Naive B cell (primary cell): ENCODE results near the gene KCNK4. TPM values are rescaled to one million over a fixed set of nuclear protein-coding genes. Genes with fewer than 3 reads are reported as not detected.

Experiments
- ATAC-seq, 2 donors: fragments of 150-1000 bp; cut with Tn5 transposase; 2 replicates each; pipeline ENCODE4 v1.10.0; 2021; ENCODE audit warnings: low read depth in 2 of 2, mild to moderate bottlenecking in 2 of 2, moderate library complexity in 2 of 2
- DNase-seq: peaks from one replicate; pipeline ENCODE4 v3.0.0; 2022
- H3K27ac Mint-ChIP-seq, 6 donors: one replicate each; pipeline ENCODE4 v1.8.0; 2020 to 2022; ENCODE audit warnings: mild to moderate bottlenecking in 6 of 6, mixed read lengths in 6 of 6, moderate library complexity in 5 of 6, inconsistent platforms in 2 of 6
- H3K27me3 Mint-ChIP-seq, 3 donors: one replicate each; pipeline ENCODE4 v1.8.0; 2021 to 2022; ENCODE audit warnings: mixed read lengths in 3 of 3, mild to moderate bottlenecking in 1 of 3
- H3K36me3 Mint-ChIP-seq, 2 donors: one replicate each; pipeline ENCODE4 v1.8.0; 2020 to 2022; ENCODE audit warnings: mixed read lengths in 2 of 2, inconsistent platforms in 1 of 2, mild to moderate bottlenecking in 1 of 2
- H3K4me1 Mint-ChIP-seq, 3 donors: one replicate each; pipeline ENCODE4 v1.8.0; 2020 to 2022; ENCODE audit warnings: mixed read lengths in 3 of 3, inconsistent platforms in 1 of 3, mild to moderate bottlenecking in 1 of 3, moderate library complexity in 1 of 3
- H3K4me3 Mint-ChIP-seq, 8 donors: one replicate each; pipeline ENCODE4 v1.8.0; 2020 to 2022; ENCODE audit warnings: mild to moderate bottlenecking in 8 of 8, mixed read lengths in 8 of 8, moderate library complexity in 8 of 8, inconsistent platforms in 2 of 8
- H3K9me3 Mint-ChIP-seq, 7 donors: one replicate each; pipeline ENCODE4 v1.8.0; 2020 to 2022; ENCODE audit warnings: mixed read lengths in 7 of 7, mild to moderate bottlenecking in 5 of 7, inconsistent platforms in 2 of 7, moderate library complexity in 1 of 7
- polyA plus RNA-seq, 6 donors: library from polyadenylated mRNA; unstranded; fragments of 300-500 nt; fragmentation: Illumina TruSeq; gene quantifications; one replicate each; pipeline ENCODE4 v1.2.3, GENCODE V29; 2021; ENCODE audit warnings: low read depth in 6 of 6

The KCNK4 gene
- polyA plus RNA-seq, 6 donors from 2014 or later, result not detected

- H3K4me3 Mint-ChIP-seq, result no peak overlapping the region
- H3K27me3 Mint-ChIP-seq, result no peaks in the 10 kb centered on the region
- H3K27ac Mint-ChIP-seq, result no peak overlapping the region
- H3K36me3 Mint-ChIP-seq, result peaks cover 0 to 7% of the 10 kb centered on the region in 2 donors
- DNase-seq, result no peak
- H3K4me1 Mint-ChIP-seq, result peaks cover 0 to 6% (median 0%) of the 10 kb centered on the region in 3 donors
- no peak for ATAC-seq
- H3K9me3 Mint-ChIP-seq, result no peaks in the 10 kb centered on the region
Measured at GRCh38 chr11:64258946-64259532, 32.1 kb upstream of the KCNK4 start.

- no peak overlapping the region for H3K4me3 Mint-ChIP-seq
- no peak overlapping the region for H3K27ac Mint-ChIP-seq
- H3K4me1 Mint-ChIP-seq, result peaks cover 0 to 6% (median 0%) of the 10 kb centered on the region in 3 donors
- no peaks in the 10 kb centered on the region for H3K27me3 Mint-ChIP-seq
- no peaks in the 10 kb centered on the region for H3K9me3 Mint-ChIP-seq
- ATAC-seq (no peak), DNase-seq (no peak)
- H3K36me3 Mint-ChIP-seq, result peaks cover 0 to 7% of the 10 kb centered on the region in 2 donors
Measured at GRCh38 chr11:64259533-64260067, 31.5 kb upstream of the KCNK4 start.

- H3K36me3 Mint-ChIP-seq, result peaks cover 0 to 7% of the 10 kb centered on the region in 2 donors
- H3K4me1 Mint-ChIP-seq, result peaks cover 0 to 6% (median 2%) of the 10 kb centered on the region in 3 donors
- no peaks in the 10 kb centered on the region for H3K27me3 Mint-ChIP-seq
- no peaks in the 10 kb centered on the region for H3K9me3 Mint-ChIP-seq
- ATAC-seq (no peak), DNase-seq (no peak)
- H3K27ac Mint-ChIP-seq, result no peak overlapping the region
- H3K4me3 Mint-ChIP-seq, result no peak overlapping the region
Measured at GRCh38 chr11:64260147-64260708, 30.9 kb upstream of the KCNK4 start.

- Mint-ChIP-seq H3K36me3 (peaks cover 0 to 7% of the 10 kb centered on the region in 2 donors), H3K27me3 (no peaks in the 10 kb centered on the region), H3K27ac (no peak overlapping the region), H3K9me3 (no peaks in the 10 kb centered on the region), H3K4me3 (peak overlapping the region in 1 of 8 donors; percentile 33), H3K4me1 (peaks cover 0 to 6% (median 5%) of the 10 kb centered on the region in 3 donors)
- ATAC-seq (no peak), DNase-seq (no peak)
Measured at GRCh38 chr11:64261556-64262080, 29.5 kb upstream of the KCNK4 start.

- Mint-ChIP-seq H3K9me3 (no peaks in the 10 kb centered on the region), H3K27ac (no peak overlapping the region), H3K27me3 (no peaks in the 10 kb centered on the region), H3K36me3 (peaks cover 0 to 7% of the 10 kb centered on the region in 2 donors), H3K4me1 (peaks cover 0 to 6% (median 5%) of the 10 kb centered on the region in 3 donors), H3K4me3 (peak overlapping the region in 1 of 8 donors; percentile 33)
- DNase-seq (no peak), ATAC-seq (no peak)
Measured at GRCh38 chr11:64262271-64263002, 28.7 kb upstream of the KCNK4 start.

GRCh38 chr11:64263021-64263946 is 27.8 kb upstream of the KCNK4 start:
- Mint-ChIP-seq H3K27me3 (no peaks in the 10 kb centered on the region), H3K36me3 (peaks cover 0 to 7% of the 10 kb centered on the region in 2 donors), H3K9me3 (no peaks in the 10 kb centered on the region), H3K4me1 (peaks cover 6 to 12% (median 7%) of the 10 kb centered on the region in 3 donors), H3K4me3 (no peak overlapping the region), H3K27ac (peak overlapping the region in 1 of 6 donors; percentile 41)
- DNase-seq, result no peak
- ATAC-seq, result no peak

- Mint-ChIP-seq H3K4me1 (peaks cover 13 to 19% (median 13%) of the 10 kb centered on the region in 3 donors), H3K4me3 (no peak overlapping the region), H3K27me3 (no peaks in the 10 kb centered on the region), H3K36me3 (peaks cover 0 to 7% of the 10 kb centered on the region in 2 donors), H3K9me3 (no peaks in the 10 kb centered on the region), H3K27ac (no peak overlapping the region)
- ATAC-seq, result no peak
- DNase-seq, result no peak
Measured at GRCh38 chr11:64263947-64264317, 27.2 kb upstream of the KCNK4 start.

- ATAC-seq (no peak), DNase-seq (no peak)
- Mint-ChIP-seq H3K4me3 (no peak overlapping the region), H3K4me1 (peaks cover 15 to 23% (median 17%) of the 10 kb centered on the region in 3 donors), H3K27ac (peak overlapping the region in 1 of 6 donors; percentile 59), H3K9me3 (no peaks in the 10 kb centered on the region), H3K36me3 (peaks cover 0 to 5% of the 10 kb centered on the region in 2 donors), H3K27me3 (no peaks in the 10 kb centered on the region)
Measured at GRCh38 chr11:64264371-64264852, 26.7 kb upstream of the KCNK4 start.

GRCh38 chr11:64265176-64266160 is 25.6 kb upstream of the KCNK4 start:
- no peak for ATAC-seq
- Mint-ChIP-seq H3K27me3 (no peaks in the 10 kb centered on the region), H3K36me3 (no peaks in the 10 kb centered on the region), H3K9me3 (no peaks in the 10 kb centered on the region), H3K27ac (peak overlapping the region in 1 of 6 donors; percentile 36), H3K4me1 (peaks cover 19 to 28% (median 22%) of the 10 kb centered on the region in 3 donors), H3K4me3 (peak overlapping the region in 1 of 8 donors; percentile 68)
- no peak for DNase-seq

GRCh38 chr11:64266339-64266738 is 24.8 kb upstream of the KCNK4 start:
- H3K27ac Mint-ChIP-seq, result peak overlapping the region in 1 of 6 donors; percentile 22
- ATAC-seq (no peak), DNase-seq (no peak)
- peak overlapping the region in 1 of 8 donors; percentile 68 for H3K4me3 Mint-ChIP-seq
- peaks cover 19 to 29% (median 22%) of the 10 kb centered on the region in 3 donors for H3K4me1 Mint-ChIP-seq
- H3K9me3 Mint-ChIP-seq, result no peaks in the 10 kb centered on the region
- H3K27me3 Mint-ChIP-seq, result no peaks in the 10 kb centered on the region
- no peaks in the 10 kb centered on the region for H3K36me3 Mint-ChIP-seq

GRCh38 chr11:64267207-64267945 is 23.7 kb upstream of the KCNK4 start:
- Mint-ChIP-seq H3K4me1 (peaks cover 22 to 36% (median 24%) of the 10 kb centered on the region in 3 donors), H3K27ac (peak overlapping the region in 1 of 6 donors; percentile 95), H3K4me3 (peak overlapping the region in 6 of 8 donors; percentile 39 to 97 (median 66)), H3K9me3 (no peaks in the 10 kb centered on the region), H3K36me3 (no peaks in the 10 kb centered on the region), H3K27me3 (no peaks in the 10 kb centered on the region)
- DNase-seq (no peak), ATAC-seq (no peak)
